IPS-18a (cell line): ENCODE measurements around the gene PLEKHA4.

Experiments used
- H3K27ac ChIP-seq: one replicate; pipeline ENCODE4 v1.5.1; 2013; ENCODE audit warnings: low read length
- H3K27me3 ChIP-seq: one replicate; pipeline ENCODE4 v1.6.1; 2013; ENCODE audit warnings: mild to moderate bottlenecking, low read length; ENCODE audit not compliant: control insufficient read depth, insufficient read depth
- H3K36me3 ChIP-seq: one replicate; pipeline ENCODE4 v1.6.1; 2013; ENCODE audit warnings: low read depth, low read length; ENCODE audit not compliant: control insufficient read depth
- H3K4me1 ChIP-seq: one replicate; pipeline ENCODE4 v1.6.1; 2013; ENCODE audit warnings: low read depth, low read length; ENCODE audit not compliant: control insufficient read depth
- H3K4me3 ChIP-seq: one replicate; pipeline ENCODE4 v1.5.1; 2013; ENCODE audit warnings: low read length
- H3K9ac ChIP-seq: one replicate; pipeline ENCODE4 v1.6.1; 2013; ENCODE audit warnings: mild to moderate bottlenecking, low read length, moderate library complexity
- H3K9me3 ChIP-seq: one replicate; pipeline ENCODE4 v1.6.1; 2013; ENCODE audit warnings: low read depth, low read length; ENCODE audit not compliant: control insufficient read depth

PLEKHA4 gene

DNA sequence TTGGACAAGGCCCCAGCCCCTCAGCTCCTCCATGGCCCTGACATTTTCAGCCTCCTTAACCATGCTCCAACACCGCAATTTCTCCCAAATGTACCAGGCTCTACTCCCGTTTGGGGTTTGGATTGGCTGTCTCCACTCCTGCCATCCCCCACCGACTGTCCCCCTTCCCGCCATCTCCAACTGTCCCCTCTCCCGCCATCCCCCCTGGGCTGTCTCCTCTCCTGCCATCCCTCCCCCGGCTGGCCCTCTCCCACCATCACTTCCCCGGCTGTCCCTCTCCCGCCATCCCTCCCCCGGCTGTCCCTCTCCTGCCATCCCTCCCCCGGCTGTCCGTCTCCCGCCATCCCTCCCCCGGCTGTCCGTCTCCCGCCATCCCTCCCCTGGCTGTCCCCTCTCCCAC, 63.0 kb downstream of the PLEKHA4 start:
- peaks cover 12% of the 10 kb centered on the region for H3K27me3 ChIP-seq
- no peaks in the 10 kb centered on the region for H3K9me3 ChIP-seq
- no peaks in the 10 kb centered on the region for H3K36me3 ChIP-seq
- no peak overlapping the region for H3K27ac ChIP-seq
- H3K4me3 ChIP-seq = no peak overlapping the region
- peaks cover 18% of the 10 kb centered on the region for H3K4me1 ChIP-seq
- H3K9ac ChIP-seq = no peak overlapping the region

DNA sequence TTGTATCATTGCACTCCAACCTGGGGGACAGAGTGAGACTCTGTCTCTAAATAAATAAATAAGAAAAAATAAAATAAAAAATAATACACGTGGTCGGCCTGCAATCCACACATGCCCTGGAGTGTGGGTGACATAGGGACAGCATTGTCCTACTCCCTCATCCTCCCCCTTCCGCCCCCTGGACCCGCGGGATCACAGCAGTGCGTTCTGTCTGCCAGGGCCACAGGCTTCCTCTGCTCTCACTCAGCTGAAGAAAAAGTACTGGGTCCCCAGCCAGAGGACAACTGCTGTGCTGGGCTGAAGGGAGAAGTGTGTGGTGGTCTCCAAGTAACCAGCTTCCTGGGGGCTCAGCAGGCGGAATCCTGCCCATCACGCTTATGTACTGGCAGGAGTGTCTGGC, 63.9 kb downstream of the PLEKHA4 start:
- Histone ChIP-seq H3K27me3 (peaks cover 2% of the 10 kb centered on the region), H3K9me3 (no peaks in the 10 kb centered on the region), H3K27ac (no peak overlapping the region), H3K4me3 (no peak overlapping the region), H3K36me3 (no peaks in the 10 kb centered on the region), H3K4me1 (peaks cover 15% of the 10 kb centered on the region), H3K9ac (no peak overlapping the region)

DNA sequence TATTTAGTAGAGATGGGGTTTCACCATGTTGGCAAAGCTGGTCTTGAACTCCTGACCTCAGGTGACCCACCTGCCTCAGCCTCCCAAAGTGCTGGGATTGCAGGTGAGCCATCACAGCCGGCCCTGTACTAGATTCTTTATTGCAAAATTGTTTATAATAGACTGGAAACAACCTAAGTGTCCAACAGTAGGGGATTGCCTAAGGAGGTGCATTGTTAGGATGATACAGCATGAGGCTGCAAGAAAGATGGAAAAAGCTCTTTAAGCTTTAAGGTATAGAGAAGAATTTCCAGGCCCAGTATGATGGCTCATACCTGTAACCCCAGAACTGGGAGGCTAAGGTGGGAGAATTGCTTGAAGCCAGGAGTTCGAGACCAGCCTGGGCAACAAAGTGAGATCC, 65.8 kb downstream of the PLEKHA4 start:
- Histone ChIP-seq H3K4me1 (peaks cover 20% of the 10 kb centered on the region), H3K9me3 (no peaks in the 10 kb centered on the region), H3K36me3 (no peaks in the 10 kb centered on the region), H3K4me3 (no peak overlapping the region), H3K27ac (no peak overlapping the region), H3K9ac (no peak overlapping the region), H3K27me3 (no peaks in the 10 kb centered on the region)

DNA sequence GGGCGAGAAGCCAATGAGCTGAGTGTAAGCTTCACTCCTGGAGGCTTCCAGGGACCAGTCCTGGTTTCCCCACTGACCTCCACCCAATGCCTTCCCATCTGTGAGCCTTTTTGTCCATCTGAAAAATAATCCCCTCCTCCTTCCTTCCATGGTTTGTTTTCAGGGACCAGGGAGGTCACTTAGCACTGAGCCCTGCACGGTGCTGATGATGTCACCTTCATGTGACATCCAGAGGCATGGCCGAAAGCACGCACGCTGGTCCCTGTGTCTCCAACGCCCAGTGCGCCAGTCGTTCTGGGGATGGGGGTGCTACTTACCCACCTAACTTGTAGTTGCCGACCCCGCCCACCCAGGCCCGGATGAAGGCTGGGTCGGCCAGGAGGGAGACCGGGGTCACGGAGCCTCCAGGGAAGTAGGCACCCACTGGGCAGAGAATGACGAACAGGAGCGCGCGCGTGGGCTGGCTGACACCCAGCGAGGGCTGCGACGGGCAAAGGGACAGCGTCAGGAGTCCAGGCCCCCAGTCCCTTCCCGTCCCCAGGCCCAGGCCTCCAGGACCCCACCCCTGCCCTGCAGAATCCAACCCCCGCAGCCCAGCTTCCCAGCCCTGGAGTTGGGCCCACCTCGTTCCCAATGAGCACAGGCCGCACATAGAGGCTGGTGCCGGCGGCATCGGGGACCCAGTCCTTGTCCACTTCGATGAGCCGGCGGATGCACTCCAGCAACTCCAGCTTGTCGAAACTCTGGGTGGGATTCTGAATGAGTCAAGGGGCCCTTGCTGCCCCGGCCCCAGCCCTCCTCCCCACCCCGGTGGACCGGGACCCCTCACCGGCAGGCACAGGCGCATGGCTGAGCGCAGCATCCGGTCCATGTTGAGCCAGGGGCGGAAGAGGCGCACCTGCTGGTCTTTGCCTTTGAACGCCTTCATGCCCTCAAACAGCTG, 68.8 kb downstream of the PLEKHA4 start:
- peaks cover 7% of the 10 kb centered on the region for H3K4me1 ChIP-seq
- H3K27me3 ChIP-seq = no peaks in the 10 kb centered on the region
- H3K27ac ChIP-seq = peak overlapping the region; percentile 30
- no peak overlapping the region for H3K9ac ChIP-seq
- H3K9me3 ChIP-seq = no peaks in the 10 kb centered on the region
- no peak overlapping the region for H3K4me3 ChIP-seq
- no peaks in the 10 kb centered on the region for H3K36me3 ChIP-seq

GRCh38 chr19:48798937-48799336, 69.5 kb downstream of the PLEKHA4 start:
- H3K9ac ChIP-seq = no peak overlapping the region
- no peaks in the 10 kb centered on the region for H3K36me3 ChIP-seq
- peaks cover 7% of the 10 kb centered on the region for H3K4me1 ChIP-seq
- H3K27ac ChIP-seq = peak overlapping the region; percentile 30
- H3K9me3 ChIP-seq = no peaks in the 10 kb centered on the region
- H3K27me3 ChIP-seq = no peaks in the 10 kb centered on the region
- H3K4me3 ChIP-seq = no peak overlapping the region

- no peaks in the 10 kb centered on the region for H3K27me3 ChIP-seq
- peaks cover 7% of the 10 kb centered on the region for H3K4me1 ChIP-seq
- H3K9me3 ChIP-seq = no peaks in the 10 kb centered on the region
- H3K27ac ChIP-seq = no peak overlapping the region
- no peaks in the 10 kb centered on the region for H3K36me3 ChIP-seq
- H3K9ac ChIP-seq = no peak overlapping the region
- H3K4me3 ChIP-seq = no peak overlapping the region
These were observed 71.3 kb downstream of the PLEKHA4 start for GRCh38 chr19:48797103-48797502.

- Histone ChIP-seq H3K9ac (no peak overlapping the region), H3K27me3 (no peaks in the 10 kb centered on the region), H3K36me3 (no peaks in the 10 kb centered on the region), H3K9me3 (no peaks in the 10 kb centered on the region), H3K4me1 (peaks cover 7% of the 10 kb centered on the region), H3K27ac (no peak overlapping the region), H3K4me3 (no peak overlapping the region)
These were observed 71.9 kb downstream of the PLEKHA4 start for GRCh38 chr19:48796298-48797083.

GRCh38 chr19:48795685-48796070, 72.7 kb downstream of the PLEKHA4 start:
- Histone ChIP-seq H3K4me1 (peaks cover 7% of the 10 kb centered on the region), H3K4me3 (no peak overlapping the region), H3K9ac (no peak overlapping the region), H3K27ac (no peak overlapping the region), H3K27me3 (no peaks in the 10 kb centered on the region), H3K9me3 (no peaks in the 10 kb centered on the region), H3K36me3 (no peaks in the 10 kb centered on the region)

DNA sequence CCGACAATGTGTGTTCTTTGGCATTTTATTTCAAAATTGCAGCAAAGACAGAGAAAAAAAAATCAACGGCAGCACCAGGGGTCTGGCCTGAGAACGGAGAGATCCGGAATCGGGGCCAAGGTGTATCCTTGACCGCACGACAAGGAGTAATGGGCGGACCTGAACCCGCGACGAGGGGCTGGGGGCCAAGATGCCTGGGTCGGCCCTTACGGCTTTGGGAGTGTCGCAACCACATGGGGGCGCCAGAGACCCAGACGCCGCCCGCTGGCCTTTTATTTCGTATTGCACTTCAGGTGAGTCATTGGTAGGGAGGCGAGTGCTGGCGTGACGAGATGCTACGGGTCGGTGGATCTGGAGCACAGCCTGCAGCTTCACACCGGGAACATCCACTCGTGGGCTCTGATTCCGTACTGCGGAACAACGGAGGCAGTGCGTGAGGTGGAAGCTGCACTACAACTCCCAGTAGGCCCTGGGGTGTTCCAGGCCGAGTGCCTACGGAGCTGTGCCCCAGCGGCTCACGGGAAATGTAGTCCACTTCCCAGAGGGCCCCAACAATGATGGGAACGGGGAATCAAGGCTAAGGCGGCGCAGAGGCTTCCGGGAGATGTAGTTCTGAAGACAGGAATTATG, 73.2 kb downstream of the PLEKHA4 start:
- Histone ChIP-seq H3K4me1 (peaks cover 7% of the 10 kb centered on the region), H3K9ac (peak overlapping the region; percentile 36), H3K27ac (no peak overlapping the region), H3K4me3 (peak overlapping the region; percentile 79), H3K27me3 (no peaks in the 10 kb centered on the region), H3K36me3 (no peaks in the 10 kb centered on the region), H3K9me3 (no peaks in the 10 kb centered on the region)

DNA sequence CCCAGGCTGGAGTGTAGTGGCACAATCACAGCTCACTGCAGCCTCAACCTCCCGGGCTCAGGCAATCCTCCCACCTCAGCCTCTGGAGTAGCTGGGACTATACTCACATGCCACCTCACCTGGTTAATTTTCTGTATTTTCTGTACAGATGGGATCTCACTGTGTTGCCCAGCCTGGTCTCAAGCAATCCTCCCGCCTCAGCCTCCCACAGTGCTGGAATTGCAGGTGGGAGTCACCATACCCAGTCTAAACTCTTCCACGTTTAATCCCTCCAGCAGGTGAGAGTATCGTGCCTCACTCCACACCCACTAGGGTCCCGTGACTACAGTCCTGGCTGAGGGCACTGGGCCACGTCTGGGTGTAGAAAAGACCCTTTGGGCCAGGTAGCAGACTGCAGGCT, 74.1 kb downstream of the PLEKHA4 start:
- H3K27me3 ChIP-seq = no peaks in the 10 kb centered on the region
- no peak overlapping the region for H3K4me3 ChIP-seq
- peaks cover 4% of the 10 kb centered on the region for H3K4me1 ChIP-seq
- no peaks in the 10 kb centered on the region for H3K9me3 ChIP-seq
- H3K27ac ChIP-seq = no peak overlapping the region
- no peaks in the 10 kb centered on the region for H3K36me3 ChIP-seq
- no peak overlapping the region for H3K9ac ChIP-seq

- no peak overlapping the region for H3K9ac ChIP-seq
- no peaks in the 10 kb centered on the region for H3K36me3 ChIP-seq
- no peaks in the 10 kb centered on the region for H3K9me3 ChIP-seq
- H3K4me3 ChIP-seq = no peak overlapping the region
- no peaks in the 10 kb centered on the region for H3K27me3 ChIP-seq
- H3K4me1 ChIP-seq = no peaks in the 10 kb centered on the region
- no peak overlapping the region for H3K27ac ChIP-seq
These were observed 75.1 kb downstream of the PLEKHA4 start for GRCh38 chr19:48793271-48793670.
